ENCODE measurements around the gene DEFB129.

DNA sequence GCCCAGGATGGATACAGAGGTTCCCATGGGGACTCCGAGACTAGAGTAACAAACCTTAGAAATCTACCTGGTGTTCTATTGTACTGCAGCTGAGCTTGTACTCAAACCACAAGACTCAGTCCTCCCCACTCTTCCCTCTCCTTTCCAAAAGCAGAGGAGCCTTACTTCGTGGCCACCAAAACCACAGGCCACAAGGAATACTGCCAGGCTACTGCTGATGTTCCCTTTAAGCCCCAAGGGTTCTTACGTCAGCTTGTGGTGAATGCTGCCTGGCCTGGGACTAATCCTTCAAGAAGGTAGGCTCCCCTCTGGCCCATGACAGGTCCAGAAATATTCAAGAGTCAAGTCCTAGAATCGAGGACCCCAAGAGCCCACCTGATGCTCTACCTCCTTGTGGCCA, 27.1 kb upstream of the DEFB129 start:
- TF ChIP-seq POLR2A (IDR thresholded peaks at IDR 0.05) = no peak
- TF ChIP-seq, protein P1, sequence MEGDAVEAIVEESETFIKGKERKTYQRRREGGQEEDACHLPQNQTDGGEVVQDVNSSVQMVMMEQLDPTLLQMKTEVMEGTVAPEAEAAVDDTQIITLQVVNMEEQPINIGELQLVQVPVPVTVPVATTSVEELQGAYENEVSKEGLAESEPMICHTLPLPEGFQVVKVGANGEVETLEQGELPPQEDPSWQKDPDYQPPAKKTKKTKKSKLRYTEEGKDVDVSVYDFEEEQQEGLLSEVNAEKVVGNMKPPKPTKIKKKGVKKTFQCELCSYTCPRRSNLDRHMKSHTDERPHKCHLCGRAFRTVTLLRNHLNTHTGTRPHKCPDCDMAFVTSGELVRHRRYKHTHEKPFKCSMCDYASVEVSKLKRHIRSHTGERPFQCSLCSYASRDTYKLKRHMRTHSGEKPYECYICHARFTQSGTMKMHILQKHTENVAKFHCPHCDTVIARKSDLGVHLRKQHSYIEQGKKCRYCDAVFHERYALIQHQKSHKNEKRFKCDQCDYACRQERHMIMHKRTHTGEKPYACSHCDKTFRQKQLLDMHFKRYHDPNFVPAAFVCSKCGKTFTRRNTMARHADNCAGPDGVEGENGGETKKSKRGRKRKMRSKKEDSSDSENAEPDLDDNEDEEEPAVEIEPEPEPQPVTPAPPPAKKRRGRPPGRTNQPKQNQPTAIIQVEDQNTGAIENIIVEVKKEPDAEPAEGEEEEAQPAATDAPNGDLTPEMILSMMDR (IDR thresholded peaks at IDR 0.05) = no peak
